IMR-90 (cell line): ENCODE measurements around the gene ENOX1.

ENCODE experiments used
- BHLHE40 ChIP-seq: fragments of 150-350 bp; IDR thresholded peaks from 2 replicates; pipeline ENCODE4 v1.6.1; 2016; ENCODE audit warnings: mild to moderate bottlenecking, low read depth, low read length
- CEBPB ChIP-seq: IDR thresholded peaks from 2 replicates; pipeline ENCODE4 v1.6.1; 2012; ENCODE audit warnings: low read depth, low read length, improper control_type of control experiment
- CHD1 ChIP-seq: IDR thresholded peaks from 2 replicates; pipeline ENCODE4 v1.6.1; 2012; ENCODE audit warnings: low read depth, low read length, improper control_type of control experiment
- CTCF ChIP-seq: conservative IDR thresholded peaks from 2 replicates; pipeline ENCODE4 v1.5.1; 2012; ENCODE audit warnings: mild to moderate bottlenecking, low read depth, low read length, improper control_type of control experiment
- MAFK ChIP-seq: IDR thresholded peaks from 2 replicates; pipeline ENCODE4 v1.6.1; 2012; ENCODE audit warnings: low read depth, low read length, improper control_type of control experiment
- MAZ ChIP-seq: IDR thresholded peaks from 2 replicates; pipeline ENCODE4 v1.6.1; 2012; ENCODE audit warnings: low read depth, mild to moderate bottlenecking, low read length, improper control_type of control experiment, moderate library complexity, borderline replicate concordance
- POLR2A ChIP-seq: IDR thresholded peaks from 2 replicates; pipeline ENCODE4 v1.6.1; 2012; ENCODE audit warnings: mild to moderate bottlenecking, low read depth, low read length
- RAD21 ChIP-seq: IDR thresholded peaks from 2 replicates; pipeline ENCODE4 v1.6.1; 2012; ENCODE audit warnings: low read length, improper control_type of control experiment
- RCOR1 ChIP-seq: IDR thresholded peaks from 2 replicates; pipeline ENCODE4 v1.6.1; 2012; ENCODE audit warnings: mild to moderate bottlenecking, low read length, improper control_type of control experiment; ENCODE audit not compliant: insufficient replicate concordance
- RFX5 ChIP-seq: IDR thresholded peaks from 2 replicates; pipeline ENCODE4 v1.8.0; 2012; ENCODE audit warnings: low read depth, mild to moderate bottlenecking, low read length, moderate library complexity
- SMC3 ChIP-seq: fragments of 150-350 bp; IDR thresholded peaks from 2 replicates; pipeline ENCODE4 v1.6.1; 2016; ENCODE audit warnings: low read depth, mild to moderate bottlenecking, antibody characterized with exemption, low read length, moderate library complexity
- USF2 ChIP-seq: fragments of 150-350 bp; IDR thresholded peaks from 2 replicates; pipeline ENCODE4 v1.6.1; 2017; ENCODE audit warnings: mild to moderate bottlenecking, antibody characterized with exemption, low read length, low read depth
- TF ChIP-seq, protein P1 (sequence below): fragments of 150-350 bp; IDR thresholded peaks from 2 replicates; pipeline ENCODE4 v1.6.1; 2016; ENCODE audit warnings: low read depth, mild to moderate bottlenecking, low read length, moderate library complexity, borderline replicate concordance

DNA sequence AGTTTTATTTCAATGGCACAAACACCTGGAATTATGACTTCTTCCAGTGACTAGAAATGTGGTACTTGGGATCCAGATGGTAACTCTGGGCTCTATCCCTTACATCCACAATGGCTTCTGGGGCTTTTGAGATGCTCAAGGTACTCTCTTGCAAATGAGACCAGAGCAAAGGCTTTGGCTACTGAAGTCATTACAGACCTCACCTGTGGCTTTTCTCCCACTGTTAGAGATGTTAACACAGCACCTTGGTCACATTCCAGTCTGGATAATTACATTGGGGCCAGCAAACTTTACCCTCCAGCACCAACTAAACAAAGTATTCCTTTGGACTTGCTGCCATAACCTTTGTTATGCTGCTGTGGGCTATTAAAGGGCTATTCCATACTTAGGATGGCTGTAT, 6.1 kb downstream of the ENOX1 start:
- TF ChIP-seq CTCF (no peak), POLR2A (no peak), USF2 (no peak), MAZ (no peak), RCOR1 (no peak), RAD21 (no peak), BHLHE40 (no peak), CHD1 (no peak), CEBPB (no peak), MAFK (no peak), SMC3 (no peak), RFX5 (no peak)
- TF ChIP-seq, protein P1, sequence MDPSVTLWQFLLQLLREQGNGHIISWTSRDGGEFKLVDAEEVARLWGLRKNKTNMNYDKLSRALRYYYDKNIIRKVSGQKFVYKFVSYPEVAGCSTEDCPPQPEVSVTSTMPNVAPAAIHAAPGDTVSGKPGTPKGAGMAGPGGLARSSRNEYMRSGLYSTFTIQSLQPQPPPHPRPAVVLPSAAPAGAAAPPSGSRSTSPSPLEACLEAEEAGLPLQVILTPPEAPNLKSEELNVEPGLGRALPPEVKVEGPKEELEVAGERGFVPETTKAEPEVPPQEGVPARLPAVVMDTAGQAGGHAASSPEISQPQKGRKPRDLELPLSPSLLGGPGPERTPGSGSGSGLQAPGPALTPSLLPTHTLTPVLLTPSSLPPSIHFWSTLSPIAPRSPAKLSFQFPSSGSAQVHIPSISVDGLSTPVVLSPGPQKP = no peak
